ENCODE data around the gene KLHDC9. TPM values are rescaled to one million over a fixed set of nuclear protein-coding genes. Genes with fewer than 3 reads are reported as not detected.
A peak's percentile ranks its signal among the peaks of the same experiment; 100 is the strongest.

Gene KLHDC9
- total and polyA plus RNA-seq, 9 of the 15 experiments (the other 6 are each of a cell fraction or from before 2014, with no cell fraction given): not detected

DNA sequence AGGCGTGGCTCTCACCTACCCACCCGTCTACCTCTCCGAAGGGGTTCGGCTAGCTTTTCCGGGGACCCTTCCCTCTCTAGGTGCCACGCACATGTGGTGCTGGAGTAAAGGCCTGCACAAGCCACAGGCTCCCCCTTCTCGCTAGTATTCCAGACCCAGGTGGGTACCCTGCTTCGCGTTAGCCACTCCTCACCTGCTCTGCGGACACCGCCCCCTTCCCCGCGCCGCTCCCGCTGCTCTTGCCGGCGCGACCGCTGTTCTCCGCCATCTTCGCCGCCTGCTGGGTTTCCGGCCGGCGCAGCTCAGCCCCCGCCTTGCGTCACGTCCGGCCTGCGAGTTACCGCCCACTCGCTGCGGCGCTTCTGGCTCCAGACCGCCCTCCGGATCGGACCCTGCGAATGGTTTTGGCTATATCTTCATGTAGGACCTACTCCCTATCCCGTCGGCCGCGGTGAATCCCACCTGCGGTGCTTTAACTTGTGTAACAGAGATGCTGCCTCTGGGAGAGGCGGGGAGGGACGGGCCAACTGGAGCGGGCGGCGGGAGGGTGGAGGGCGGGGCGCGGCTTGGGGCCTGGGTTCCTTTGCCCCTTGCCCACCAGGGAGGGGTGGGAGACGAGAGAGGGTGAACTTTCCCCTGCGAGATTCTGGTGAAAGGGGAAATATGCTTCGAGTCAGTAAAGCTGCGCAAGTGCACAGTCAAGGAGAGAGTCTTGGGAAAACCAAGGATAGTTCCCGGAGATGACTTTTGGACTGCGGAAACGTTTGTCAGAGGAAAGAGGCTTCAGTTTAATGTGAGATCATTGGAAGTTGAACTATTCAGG lies 19.8 kb downstream of the KLHDC9 start, which contains the start of the genes NIT1 and PFDN2 (continued):
- TF ChIP-seq NFE2L1 (tag; IDR thresholded peaks at IDR 0.05; ENCODE audit: borderline replicate concordance, low read depth): no peak
- TF ChIP-seq, protein P1, sequence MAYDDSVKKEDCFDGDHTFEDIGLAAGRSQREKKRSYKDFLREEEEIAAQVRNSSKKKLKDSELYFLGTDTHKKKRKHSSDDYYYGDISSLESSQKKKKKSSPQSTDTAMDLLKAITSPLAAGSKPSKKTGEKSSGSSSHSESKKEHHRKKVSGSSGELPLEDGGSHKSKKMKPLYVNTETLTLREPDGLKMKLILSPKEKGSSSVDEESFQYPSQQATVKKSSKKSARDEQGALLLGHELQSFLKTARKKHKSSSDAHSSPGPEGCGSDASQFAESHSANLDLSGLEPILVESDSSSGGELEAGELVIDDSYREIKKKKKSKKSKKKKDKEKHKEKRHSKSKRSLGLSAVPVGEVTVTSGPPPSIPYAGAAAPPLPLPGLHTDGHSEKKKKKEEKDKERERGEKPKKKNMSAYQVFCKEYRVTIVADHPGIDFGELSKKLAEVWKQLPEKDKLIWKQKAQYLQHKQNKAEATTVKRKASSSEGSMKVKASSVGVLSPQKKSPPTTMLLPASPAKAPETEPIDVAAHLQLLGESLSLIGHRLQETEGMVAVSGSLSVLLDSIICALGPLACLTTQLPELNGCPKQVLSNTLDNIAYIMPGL (CRISPR knock-in tag; IDR thresholded peaks at IDR 0.05): peak; percentile 71; the same call in 1 of the 2 replicates
- TF ChIP-seq, protein P2, sequence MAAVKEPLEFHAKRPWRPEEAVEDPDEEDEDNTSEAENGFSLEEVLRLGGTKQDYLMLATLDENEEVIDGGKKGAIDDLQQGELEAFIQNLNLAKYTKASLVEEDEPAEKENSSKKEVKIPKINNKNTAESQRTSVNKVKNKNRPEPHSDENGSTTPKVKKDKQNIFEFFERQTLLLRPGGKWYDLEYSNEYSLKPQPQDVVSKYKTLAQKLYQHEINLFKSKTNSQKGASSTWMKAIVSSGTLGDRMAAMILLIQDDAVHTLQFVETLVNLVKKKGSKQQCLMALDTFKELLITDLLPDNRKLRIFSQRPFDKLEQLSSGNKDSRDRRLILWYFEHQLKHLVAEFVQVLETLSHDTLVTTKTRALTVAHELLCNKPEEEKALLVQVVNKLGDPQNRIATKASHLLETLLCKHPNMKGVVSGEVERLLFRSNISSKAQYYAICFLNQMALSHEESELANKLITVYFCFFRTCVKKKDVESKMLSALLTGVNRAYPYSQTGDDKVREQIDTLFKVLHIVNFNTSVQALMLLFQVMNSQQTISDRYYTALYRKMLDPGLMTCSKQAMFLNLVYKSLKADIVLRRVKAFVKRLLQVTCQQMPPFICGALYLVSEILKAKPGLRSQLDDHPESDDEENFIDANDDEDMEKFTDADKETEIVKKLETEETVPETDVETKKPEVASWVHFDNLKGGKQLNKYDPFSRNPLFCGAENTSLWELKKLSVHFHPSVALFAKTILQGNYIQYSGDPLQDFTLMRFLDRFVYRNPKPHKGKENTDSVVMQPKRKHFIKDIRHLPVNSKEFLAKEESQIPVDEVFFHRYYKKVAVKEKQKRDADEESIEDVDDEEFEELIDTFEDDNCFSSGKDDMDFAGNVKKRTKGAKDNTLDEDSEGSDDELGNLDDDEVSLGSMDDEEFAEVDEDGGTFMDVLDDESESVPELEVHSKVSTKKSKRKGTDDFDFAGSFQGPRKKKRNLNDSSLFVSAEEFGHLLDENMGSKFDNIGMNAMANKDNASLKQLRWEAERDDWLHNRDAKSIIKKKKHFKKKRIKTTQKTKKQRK (IDR thresholded peaks at IDR 0.05; ENCODE audit: borderline replicate concordance, low read depth, low read length): no peak
- TF ChIP-seq ZNF717 (CRISPR knock-in tag; IDR thresholded peaks at IDR 0.05): no peak
- TF ChIP-seq TFAM (CRISPR knock-in tag; conservative IDR thresholded peaks at IDR 0.05): no peak
- no peak for TF ChIP-seq HNRNPL (IDR thresholded peaks at IDR 0.05; ENCODE audit: low read depth, low read length)
- TF ChIP-seq NONO (IDR thresholded peaks at IDR 0.05; ENCODE audit: low read depth in 2 of 2, low read length in 1 of 2): no peak
- TF ChIP-seq, protein P3, sequence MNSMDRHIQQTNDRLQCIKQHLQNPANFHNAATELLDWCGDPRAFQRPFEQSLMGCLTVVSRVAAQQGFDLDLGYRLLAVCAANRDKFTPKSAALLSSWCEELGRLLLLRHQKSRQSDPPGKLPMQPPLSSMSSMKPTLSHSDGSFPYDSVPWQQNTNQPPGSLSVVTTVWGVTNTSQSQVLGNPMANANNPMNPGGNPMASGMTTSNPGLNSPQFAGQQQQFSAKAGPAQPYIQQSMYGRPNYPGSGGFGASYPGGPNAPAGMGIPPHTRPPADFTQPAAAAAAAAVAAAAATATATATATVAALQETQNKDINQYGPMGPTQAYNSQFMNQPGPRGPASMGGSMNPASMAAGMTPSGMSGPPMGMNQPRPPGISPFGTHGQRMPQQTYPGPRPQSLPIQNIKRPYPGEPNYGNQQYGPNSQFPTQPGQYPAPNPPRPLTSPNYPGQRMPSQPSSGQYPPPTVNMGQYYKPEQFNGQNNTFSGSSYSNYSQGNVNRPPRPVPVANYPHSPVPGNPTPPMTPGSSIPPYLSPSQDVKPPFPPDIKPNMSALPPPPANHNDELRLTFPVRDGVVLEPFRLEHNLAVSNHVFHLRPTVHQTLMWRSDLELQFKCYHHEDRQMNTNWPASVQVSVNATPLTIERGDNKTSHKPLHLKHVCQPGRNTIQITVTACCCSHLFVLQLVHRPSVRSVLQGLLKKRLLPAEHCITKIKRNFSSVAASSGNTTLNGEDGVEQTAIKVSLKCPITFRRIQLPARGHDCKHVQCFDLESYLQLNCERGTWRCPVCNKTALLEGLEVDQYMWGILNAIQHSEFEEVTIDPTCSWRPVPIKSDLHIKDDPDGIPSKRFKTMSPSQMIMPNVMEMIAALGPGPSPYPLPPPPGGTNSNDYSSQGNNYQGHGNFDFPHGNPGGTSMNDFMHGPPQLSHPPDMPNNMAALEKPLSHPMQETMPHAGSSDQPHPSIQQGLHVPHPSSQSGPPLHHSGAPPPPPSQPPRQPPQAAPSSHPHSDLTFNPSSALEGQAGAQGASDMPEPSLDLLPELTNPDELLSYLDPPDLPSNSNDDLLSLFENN (IDR thresholded peaks at IDR 0.05; ENCODE audit: low read depth in 2 of 2, low read length in 2 of 2): no peak
- no peak for TF ChIP-seq PCBP2 (IDR thresholded peaks at IDR 0.05; ENCODE audit: low read depth, low read length, poor library complexity, severe bottlenecking)
- no peak for TF ChIP-seq ZNF282 (CRISPR knock-in tag; IDR thresholded peaks at IDR 0.05)
- TF ChIP-seq HEY1 (CRISPR knock-in tag; IDR thresholded peaks at IDR 0.05; ENCODE audit: borderline replicate concordance): no peak
- TF ChIP-seq, protein P4, sequence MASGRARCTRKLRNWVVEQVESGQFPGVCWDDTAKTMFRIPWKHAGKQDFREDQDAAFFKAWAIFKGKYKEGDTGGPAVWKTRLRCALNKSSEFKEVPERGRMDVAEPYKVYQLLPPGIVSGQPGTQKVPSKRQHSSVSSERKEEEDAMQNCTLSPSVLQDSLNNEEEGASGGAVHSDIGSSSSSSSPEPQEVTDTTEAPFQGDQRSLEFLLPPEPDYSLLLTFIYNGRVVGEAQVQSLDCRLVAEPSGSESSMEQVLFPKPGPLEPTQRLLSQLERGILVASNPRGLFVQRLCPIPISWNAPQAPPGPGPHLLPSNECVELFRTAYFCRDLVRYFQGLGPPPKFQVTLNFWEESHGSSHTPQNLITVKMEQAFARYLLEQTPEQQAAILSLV (tag; IDR thresholded peaks at IDR 0.05): no peak
- no peak for TF ChIP-seq ELF2 (CRISPR knock-in tag; IDR thresholded peaks at IDR 0.05)
- TF ChIP-seq RB1 (IDR thresholded peaks at IDR 0.05; ENCODE audit: low read depth): peak; percentile 76; the same call in 1 of the 2 replicates

Measured in K562 (cell line).